GM21367 (cell line): ENCODE data around the gene ZNF891.

ENCODE experiments used
- ATAC-seq: cut with Tn5 transposase; IDR thresholded peaks from one replicate; pipeline ENCODE4 v1.9.1; 2021; ENCODE audit not compliant: unreplicated experiment

ZNF891 gene

DNA sequence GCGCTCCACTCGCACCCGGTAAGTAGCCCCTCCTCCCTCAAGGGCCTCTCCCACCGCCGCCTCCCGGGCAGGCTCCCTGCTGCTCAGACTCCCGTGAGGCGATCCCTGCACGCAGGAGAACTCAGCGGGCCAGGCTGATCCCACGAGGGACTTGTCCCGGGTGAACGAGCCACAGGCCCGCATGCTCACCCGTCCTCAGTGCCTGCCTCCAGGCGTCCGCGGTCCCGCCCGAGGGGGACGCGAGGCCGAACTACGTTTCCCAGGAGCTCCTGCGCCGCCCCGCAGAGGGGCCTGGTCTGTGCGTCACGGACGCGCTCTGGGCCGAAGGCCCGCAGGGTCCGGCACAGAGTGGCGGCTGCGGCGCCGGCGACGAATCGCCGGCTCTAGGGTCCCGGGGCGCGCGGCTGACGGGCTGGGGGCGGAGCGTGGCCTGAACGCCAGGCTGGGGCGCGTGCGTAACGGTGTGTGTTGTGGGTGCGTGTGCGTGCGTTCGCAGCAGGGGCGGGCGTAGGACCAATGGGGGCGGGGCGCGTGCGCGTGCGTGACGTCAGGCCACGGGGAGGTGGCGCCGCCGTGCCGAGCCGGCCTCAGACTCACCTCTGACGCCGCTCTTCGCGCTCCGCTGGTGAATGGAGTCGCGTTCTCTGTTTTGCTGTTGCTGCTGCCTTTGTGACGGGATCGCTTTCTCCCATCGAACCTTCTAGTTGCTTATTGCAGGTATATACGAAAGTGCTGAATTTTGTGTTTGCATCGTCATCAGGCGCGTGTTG, at the start of gene ZNF891, which contains the start of gene ZNF10:
TSS of gene ZNF891 (minus strand) at position 237 of the 770 bp plus-strand sequence. CDS start 8,356 bp downstream, outside the sequence.
TSS of gene ZNF10 (plus strand) at position 590 of the 770 bp plus-strand sequence. CDS start 13,866 bp downstream, outside the sequence.
- peak; percentile 92 for ATAC-seq

DNA sequence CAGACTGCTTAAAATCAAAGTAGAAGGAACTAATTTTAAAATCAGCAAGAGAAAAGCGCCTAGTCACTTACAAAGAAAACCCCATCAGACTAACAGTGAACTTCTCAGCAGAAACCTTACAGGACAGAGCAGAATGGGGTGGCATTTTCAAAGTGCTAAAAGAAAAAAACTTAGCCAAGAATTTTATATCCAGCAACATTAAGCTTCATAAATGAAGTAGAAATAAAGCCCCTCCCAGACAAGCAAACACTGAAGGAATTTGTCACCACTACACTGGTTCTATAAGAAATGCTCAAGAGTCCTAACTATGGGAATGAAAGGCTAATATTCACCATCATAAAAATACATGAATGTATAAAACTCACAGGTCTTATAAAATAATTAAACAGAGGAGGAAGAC, 44.8 kb upstream of the ZNF891 start:
- ATAC-seq, result no peak

DNA sequence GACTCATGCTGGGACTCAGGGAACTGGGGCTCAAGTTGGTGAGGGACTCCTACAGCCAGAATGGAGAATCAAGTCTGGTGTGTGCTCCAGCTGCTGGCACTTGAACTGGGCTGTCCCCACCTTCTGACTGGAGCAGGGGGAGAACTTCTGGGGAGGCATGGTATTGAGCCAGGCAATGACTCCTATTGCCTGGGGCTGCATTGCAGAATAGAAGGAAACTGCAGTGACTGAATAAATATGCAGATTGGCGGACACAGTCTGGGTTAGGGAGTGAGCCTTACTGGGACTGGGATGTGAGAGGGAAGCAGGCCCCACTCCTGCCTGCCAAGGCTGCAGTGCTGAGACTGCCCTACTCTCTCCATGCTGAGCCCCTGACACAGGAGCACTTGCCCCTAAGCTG, 42.4 kb upstream of the ZNF891 start:
- ATAC-seq, result no peak

DNA sequence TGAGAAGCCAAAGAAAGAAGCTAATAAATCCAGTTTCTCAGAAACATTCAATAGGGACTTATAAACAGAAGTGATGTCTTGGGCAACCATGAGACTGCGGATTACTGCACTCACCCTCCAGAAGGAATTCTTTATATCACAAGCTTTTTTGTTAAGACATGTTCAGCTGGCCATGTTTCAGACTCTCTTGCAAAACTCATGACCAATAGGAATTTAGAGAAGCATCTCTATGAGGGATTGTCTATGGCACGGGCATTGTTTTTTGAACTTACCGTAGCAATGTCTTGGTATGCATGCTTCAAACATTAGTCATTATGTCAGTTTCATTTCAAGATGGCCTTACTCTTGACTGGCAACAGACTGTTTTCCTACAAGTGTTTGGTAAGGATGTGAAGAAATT, 35.7 kb upstream of the ZNF891 start:
- ATAC-seq, result no peak

DNA sequence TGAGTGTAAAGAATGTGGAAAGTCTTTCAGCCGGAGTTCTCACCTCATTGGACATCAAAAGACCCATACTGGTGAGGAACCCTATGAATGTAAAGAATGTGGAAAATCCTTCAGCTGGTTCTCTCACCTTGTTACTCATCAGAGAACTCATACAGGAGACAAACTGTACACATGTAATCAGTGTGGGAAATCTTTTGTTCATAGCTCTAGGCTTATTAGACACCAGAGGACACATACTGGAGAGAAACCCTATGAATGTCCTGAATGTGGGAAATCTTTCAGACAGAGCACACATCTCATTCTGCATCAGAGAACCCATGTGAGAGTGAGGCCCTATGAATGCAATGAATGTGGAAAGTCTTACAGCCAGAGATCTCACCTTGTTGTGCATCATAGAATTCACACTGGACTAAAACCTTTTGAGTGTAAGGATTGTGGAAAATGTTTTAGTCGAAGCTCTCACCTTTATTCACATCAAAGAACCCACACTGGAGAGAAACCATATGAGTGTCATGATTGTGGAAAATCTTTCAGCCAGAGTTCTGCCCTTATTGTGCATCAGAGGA, 26.1 kb upstream of the ZNF891 start:
- no peak for ATAC-seq

DNA sequence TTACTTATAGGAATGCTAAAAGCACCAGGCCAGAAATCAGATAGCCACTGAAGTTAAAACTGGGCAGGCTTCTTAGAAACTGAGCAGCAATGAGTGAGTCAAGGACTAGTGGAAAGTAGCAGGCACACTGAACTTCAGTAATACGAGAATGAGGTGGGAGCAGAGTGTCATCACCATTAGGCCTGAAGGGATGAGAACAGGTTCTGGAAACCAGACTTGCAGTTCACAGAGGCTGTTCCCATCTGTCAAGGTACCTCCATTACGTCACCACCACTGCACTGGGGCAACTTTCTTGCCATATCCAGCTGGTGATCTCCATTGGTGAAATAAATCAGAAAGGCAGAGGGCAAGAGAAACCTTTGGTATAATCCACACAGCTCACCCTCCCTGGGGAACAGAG, 15.9 kb upstream of the ZNF891 start:
- no peak for ATAC-seq

DNA sequence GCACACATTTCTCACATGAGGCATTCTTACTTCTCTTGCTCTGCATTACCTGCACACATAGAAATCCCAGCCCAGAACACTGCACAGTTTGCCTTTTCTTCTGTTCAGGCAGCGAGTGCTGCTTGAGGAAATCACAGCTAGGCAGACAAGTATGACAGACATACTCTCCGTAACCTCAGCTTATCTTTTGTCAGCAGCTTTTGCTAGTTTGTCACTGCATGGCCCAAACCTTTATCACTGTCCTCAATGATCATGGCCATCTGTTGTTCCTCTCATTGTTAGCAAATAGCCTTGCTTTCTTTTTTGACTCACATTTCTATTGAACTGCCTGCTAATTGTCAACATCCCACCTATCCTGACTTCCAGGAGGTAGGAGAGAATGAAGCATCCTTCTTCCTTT, 5.7 kb upstream of the ZNF891 start:
- no peak for ATAC-seq

DNA sequence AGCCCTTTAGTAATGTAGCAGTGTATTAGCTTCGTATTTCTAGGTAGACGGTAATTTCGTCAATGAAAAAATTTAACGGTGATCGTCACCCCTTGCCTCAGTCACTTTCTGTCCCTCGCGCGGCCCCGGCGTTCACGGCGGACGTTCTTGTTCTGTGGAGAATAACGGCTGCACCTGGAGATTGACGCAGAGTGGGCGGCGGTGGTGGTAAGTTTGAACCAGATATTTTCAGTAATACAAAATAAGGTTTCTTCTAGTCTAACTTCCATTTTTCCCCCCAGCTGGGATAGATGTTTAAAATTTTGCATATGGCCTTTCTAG, 694 bp upstream of the ZNF891 start:
- no peak for ATAC-seq

DNA sequence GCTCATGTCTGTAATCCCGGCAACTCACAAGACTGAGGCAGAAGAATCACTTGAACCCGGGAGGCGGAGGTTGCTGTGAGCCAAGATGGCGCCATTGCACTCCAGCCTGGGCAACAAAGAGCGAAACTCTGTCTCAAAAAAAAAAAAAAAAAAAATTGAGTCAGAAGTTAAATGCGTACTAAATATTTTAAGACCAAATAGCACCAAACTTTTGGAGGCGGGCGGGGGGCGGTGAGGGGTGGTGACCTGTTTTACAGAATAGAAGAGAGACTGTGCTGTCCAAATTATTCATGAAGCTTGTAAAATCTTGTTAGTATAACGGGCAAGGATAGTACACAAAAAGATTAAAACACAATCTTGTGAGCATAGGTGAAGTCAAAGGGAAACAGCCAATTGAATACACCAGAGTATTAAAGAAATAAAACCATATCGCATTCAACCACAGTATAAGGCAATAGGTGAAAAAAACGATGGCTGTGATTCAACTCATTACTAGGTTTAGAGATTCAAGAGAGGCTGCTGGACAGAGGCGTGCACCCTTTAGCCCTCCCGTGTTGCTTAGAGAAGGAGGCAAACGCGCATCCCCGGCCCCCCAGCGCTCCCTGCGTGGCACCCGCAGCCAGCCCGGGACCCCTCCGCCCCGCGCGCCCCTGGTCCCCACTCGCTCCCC, 571 bp downstream of the ZNF891 start:
- ATAC-seq, result no peak

DNA sequence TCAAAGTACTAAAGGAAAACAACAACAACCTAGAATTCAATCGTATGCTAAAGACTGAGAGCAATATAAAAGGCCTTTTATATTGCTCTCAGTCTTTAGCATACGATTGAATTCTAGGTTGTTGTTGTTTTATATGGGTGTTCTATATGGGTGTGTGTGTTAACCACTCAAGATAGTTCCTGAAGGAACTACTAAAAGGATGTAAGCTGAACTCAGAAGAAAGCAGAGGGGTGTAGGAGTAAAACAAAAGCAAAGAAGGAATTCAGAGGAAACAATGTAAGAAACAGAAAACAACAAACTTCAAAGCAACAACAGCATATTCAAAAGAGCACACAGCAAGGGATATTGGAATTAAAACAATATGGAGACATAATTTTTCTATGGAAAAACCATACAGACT, 5.4 kb downstream of the ZNF891 start:
- ATAC-seq, result no peak

DNA sequence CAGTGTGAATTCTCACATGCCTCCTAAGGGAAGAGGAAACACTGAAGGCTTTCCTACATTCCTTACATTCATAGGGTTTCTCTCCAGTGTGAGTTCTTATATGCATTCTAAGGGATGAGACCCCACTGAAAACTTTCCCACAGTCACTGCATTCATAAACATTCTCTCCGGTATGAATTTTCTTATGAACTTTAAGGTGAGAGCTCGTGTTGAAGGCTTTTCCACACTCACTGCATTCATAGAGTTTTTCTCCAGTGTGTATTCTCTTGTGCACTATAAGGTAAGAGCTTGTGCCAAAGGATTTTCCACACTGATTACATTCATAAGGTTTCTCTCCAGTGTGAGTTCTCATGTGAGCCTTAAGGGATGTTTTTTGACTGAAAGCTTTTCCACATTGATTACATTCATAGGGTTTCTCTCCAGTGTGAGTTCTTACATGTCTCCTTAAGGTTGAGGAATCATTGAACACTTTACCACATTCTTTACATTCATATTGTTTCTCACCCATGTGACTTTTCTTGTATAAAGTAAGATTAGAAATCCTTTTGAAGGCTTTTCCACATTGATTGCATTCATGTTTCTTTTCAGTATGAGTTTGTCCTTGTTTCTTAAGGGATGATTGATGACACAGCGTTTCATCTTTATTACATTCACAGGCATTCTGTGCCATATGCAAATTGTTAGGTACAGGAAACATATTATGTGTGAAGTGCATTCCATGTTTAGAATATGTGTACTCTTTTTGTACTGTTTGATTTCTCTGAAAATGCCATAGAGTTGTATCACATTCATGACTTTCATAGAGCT, 9.5 kb downstream of the ZNF891 start:
- no peak for ATAC-seq

DNA sequence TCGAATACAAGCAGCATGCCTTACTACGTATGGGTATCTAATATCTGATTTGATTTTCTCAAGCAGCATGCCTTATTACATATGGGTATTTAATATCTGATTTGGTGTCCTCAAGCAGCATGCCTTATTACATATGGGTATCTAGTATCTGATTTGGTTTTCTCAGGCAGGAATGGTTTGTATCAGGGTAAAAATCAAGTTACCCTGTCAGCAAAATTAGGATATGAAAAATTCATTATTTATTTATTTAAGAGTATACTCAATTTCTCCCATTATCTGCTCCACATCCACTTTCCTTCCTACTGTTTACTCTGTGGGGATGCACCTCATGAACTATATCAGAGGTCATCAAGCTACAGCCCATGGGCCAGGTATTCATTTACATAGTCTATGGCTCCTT, 21.9 kb downstream of the ZNF891 start:
- no peak for ATAC-seq

DNA sequence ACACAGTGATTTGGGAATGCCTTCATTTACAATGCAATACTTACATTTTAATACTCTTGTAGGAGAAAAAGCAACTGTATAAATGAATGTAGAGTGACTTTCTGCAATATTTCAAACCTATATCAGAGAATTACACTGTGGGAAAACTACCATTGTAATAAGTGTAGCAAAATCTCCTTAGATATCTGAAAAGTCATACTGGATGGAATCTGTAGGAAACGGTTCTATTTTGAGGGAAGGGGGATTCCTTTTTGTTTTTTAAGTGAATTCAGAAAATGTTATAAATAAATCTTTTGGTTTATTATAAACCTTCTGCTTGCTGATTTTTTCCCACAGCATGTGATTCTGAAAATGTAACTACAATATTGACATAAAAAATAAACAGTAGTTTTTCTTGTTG, 23.0 kb downstream of the ZNF891 start:
- no peak for ATAC-seq

DNA sequence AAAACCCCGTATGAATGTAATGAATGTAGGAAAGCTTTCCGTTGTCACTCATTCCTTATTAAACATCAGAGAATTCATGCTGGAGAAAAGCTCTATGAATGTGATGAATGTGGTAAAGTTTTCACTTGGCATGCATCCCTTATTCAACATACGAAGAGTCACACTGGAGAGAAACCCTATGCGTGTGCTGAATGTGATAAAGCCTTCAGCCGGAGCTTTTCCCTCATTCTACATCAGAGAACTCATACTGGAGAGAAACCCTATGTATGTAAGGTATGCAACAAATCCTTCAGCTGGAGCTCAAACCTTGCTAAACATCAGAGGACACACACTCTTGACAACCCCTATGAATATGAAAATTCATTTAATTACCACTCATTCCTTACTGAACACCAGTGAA, 23.8 kb downstream of the ZNF891 start:
- no peak for ATAC-seq

DNA sequence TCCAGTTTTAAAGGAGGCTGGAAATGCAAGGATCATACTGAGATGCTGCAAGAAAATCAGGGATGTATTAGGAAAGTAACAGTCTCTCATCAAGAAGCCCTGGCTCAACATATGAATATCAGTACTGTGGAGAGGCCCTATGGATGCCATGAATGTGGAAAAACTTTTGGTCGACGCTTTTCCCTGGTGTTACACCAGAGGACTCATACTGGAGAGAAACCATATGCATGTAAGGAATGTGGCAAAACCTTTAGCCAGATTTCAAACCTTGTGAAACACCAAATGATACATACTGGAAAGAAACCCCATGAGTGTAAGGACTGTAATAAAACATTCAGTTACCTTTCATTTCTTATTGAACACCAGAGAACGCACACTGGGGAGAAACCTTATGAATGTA, 24.5 kb downstream of the ZNF891 start:
- ATAC-seq, result no peak

DNA sequence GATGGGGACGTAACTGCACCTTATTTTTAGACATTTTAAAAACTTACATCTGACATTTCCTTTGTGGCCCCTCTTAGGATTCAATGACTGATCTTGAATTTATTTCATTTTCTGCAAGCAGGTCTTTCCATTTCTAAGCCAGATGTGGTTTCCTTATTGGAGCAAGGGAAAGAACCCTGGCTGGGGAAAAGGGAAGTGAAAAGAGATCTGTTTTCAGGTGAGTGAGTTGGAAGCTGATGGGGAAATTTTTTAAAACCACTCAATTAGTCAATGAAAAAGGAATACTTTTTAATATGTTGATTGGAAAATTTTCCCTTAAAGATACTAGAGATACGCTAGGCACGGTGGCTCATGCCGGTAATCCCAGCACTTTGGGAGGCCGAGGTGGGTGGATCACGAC, 46.7 kb downstream of the ZNF891 start:
- ATAC-seq, result no peak

DNA sequence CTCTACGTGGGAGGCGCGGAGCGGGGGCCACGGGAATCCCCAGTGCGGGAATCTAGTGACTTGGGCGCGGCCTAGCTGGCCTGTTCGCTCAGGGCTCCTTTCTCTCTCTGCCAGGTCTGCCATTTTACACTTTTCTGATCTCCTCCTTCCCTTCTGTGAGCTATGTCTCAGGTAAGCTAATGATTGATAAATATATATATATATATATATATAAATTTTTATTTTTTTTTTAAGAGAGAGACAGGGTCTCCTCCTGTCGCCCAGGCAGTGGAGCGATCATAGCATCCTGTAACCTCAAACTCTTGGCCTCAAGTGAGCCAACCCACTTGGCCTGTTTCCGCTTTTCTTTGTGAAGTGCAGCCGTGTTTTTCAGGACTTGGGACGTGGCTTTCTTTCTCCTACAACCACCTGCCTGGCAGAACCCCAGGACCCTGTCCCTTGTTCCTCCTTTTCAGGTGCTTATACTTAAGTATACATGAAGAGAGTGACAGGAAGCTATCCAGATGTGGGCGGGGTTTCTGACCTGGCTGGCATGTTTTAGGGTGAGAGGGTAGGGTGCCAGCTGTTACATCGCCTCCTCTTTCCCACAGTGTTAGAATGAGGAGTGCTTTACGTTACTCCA, 48.8 kb downstream of the ZNF891 start:
- no peak for ATAC-seq

DNA sequence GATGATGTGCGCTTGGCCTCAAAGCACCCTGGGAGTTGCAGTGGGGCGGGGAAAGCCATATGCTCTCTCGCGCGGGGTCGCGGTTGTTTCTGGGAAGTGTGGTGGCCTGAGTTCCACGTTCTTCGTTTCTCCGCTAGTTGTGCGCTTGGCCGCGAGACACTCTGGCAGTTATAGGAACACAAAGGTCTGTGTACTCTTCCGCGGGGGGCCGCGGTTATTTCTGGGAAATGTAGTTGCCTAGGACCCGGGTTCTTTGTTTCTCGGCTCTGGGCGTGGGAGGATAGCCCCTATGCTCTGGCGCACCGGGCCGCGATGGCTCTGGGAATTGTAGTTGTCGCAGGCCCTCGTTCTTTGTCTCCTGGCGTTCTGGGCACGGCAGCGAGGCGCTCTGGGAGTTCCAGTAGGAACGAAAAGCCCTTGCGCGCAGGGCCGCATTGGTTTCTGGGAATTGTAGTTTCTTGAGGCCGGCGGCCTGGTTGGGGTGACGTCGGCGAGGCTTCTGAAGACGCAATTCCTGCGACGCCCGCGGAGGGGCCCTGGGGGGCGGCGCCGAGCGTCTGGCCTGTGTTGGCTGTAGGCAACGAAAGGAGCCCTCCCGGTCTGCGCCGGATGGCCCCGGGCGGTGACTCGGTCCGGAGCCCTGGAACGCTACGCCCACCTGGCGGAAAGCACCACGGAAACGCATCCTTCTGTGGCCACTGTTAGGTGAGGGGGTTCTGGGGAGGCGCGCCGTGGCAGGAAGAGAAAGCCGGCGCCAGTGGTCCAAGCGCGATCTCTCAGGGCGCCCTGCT, 49.5 kb downstream of the ZNF891 start, which contains the start of gene ZNF140:
TSS of gene ZNF140 (plus strand) at position 556 of the 791 bp plus-strand sequence. CDS start 398 bp downstream, outside the sequence.
- ATAC-seq, result peak; percentile 66

DNA sequence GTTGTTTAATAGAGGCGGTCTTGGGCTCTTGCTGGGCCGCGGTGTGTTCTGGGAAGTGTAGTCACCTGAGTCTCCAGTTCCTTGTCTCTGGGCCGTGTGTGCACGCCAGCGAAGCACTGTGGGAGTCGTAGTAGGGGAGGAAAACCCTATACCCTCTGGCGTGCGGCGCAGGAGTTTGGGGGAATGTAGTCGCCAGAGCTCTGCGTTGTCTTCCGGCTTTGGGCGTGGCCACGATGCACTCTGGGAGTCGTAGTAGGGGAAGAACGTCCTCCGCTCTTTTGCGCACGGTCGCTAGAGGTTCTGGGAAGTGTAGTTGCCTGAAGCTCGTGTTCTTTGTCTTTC, 50.1 kb downstream of the ZNF891 start:
- peak; percentile 75 for ATAC-seq

DNA sequence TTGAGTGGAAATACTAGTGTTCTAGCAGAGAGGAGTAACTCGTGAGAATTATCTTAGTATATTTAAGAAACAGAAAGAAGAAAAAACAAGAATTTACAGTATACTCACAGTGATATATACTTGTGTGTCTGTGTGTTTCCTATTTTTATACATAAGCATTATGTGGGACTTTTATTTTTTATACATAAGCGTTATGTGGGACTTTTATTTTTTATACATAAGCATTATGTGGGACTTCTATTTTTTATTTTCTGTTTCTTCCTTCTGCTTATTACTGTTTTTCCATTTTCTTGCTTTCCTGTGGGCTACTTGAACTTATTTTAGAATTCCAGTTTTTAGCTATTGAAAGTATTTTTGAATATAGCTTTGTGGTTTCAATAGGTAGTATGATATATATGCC, 56.2 kb downstream of the ZNF891 start:
- ATAC-seq, result no peak
